HG03575 (cell line): Measurements from ENCODE around the gene PTPN18.

ENCODE experiments used
- ATAC-seq: cut with Tn5 transposase; IDR thresholded peaks from one replicate; pipeline ENCODE4 v1.9.1; 2021; ENCODE audit not compliant: unreplicated experiment, insufficient number of reproducible peaks, low FRiP score; ENCODE audit errors: extremely low read depth

The PTPN18 gene

GRCh38 chr2:130375291-130376266, 19.7 kb downstream of the PTPN18 start:
- ATAC-seq: no peak

GRCh38 chr2:130376433-130377293, 20.8 kb downstream of the PTPN18 start:
- peak; percentile 47 for ATAC-seq

- no peak for ATAC-seq
Measured at GRCh38 chr2:130377491-130377890, 21.6 kb downstream of the PTPN18 start.

GRCh38 chr2:130378206-130378897, 22.5 kb downstream of the PTPN18 start:
- ATAC-seq: no peak

- ATAC-seq: no peak
Measured at GRCh38 chr2:130378898-130379214, 23.0 kb downstream of the PTPN18 start.

GRCh38 chr2:130380096-130380934, 24.5 kb downstream of the PTPN18 start:
- no peak for ATAC-seq

GRCh38 chr2:130381145-130381544, 25.3 kb downstream of the PTPN18 start:
- no peak for ATAC-seq

GRCh38 chr2:130381619-130382018, 25.8 kb downstream of the PTPN18 start:
- no peak for ATAC-seq

GRCh38 chr2:130382313-130382917, 26.6 kb downstream of the PTPN18 start:
- no peak for ATAC-seq

- peak; percentile 39 for ATAC-seq
Measured at GRCh38 chr2:130385709-130386108, 29.9 kb downstream of the PTPN18 start.

- ATAC-seq: no peak
Measured at GRCh38 chr2:130387071-130387400, 31.2 kb downstream of the PTPN18 start.

GRCh38 chr2:130387804-130388203, 31.9 kb downstream of the PTPN18 start:
- ATAC-seq: no peak

GRCh38 chr2:130388221-130388907, 32.5 kb downstream of the PTPN18 start:
- ATAC-seq: no peak

GRCh38 chr2:130389358-130389757, 33.5 kb downstream of the PTPN18 start:
- no peak for ATAC-seq

GRCh38 chr2:130389783-130390182, 33.9 kb downstream of the PTPN18 start:
- no peak for ATAC-seq

- ATAC-seq: no peak
Measured at GRCh38 chr2:130390460-130391057, 34.7 kb downstream of the PTPN18 start.

- peak; percentile 40 for ATAC-seq
Measured at GRCh38 chr2:130391058-130391871, 35.4 kb downstream of the PTPN18 start.
